ENCODE results near the gene TMEM229A. TPM values are rescaled to one million over a fixed set of nuclear protein-coding genes. Genes with fewer than 3 reads are reported as not detected.

TMEM229A gene
- polyA plus RNA-seq, 5 donors = 0.72 to 1.6 (median 1.1) TPM

- DNase-seq = no peak
Measured at GRCh38 chr7:123987445-123987844, 45.4 kb downstream of the TMEM229A start.

Other genes with a start within 250 kb of the TMEM229A start
- under 1 TPM in 3 of 5 donors, not detected in 2; 0.04 to 0.93 (median 0.05) TPM for gene HYAL4, start 187.9 kb downstream of the TMEM229A start, polyA plus RNA-seq (ENCODE audit: insufficient read depth in 1 of 5, insufficient read length in 5 of 5, low replicate concordance in 1 of 5)
- under 1 TPM in 1 of 5 donors, not detected in 4; 0.21 TPM for gene SPAM1, start 107.8 kb downstream of the TMEM229A start, polyA plus RNA-seq (ENCODE audit: insufficient read depth in 1 of 5, insufficient read length in 5 of 5, low replicate concordance in 1 of 5)

Data from right lung (tissue), 5 donors.